Gastrocnemius medialis (tissue), 4 donors: ENCODE results near the gene ENTPD8. TPM values are rescaled to one million over a fixed set of nuclear protein-coding genes. Genes with fewer than 3 reads are reported as not detected.

ENCODE experiments used
- ATAC-seq, 2 donors: fragments of 150-250 bp; one replicate each; pipeline ENCODE4 v1.9.1; 2016
- DNase-seq, 2 donors: peaks; one replicate each; pipeline ENCODE4 v3.0.0-alpha.2; 2019
- H3K27ac ChIP-seq, 4 donors: fragments of 200-600 bp; sonication (generic); 1 replicate in 1 of 4; 2 replicates in 3 of 4; pipeline ENCODE4 v1.5.1; 2016 to 2018; ENCODE audit warnings: mild to moderate bottlenecking in 2 of 4, moderate library complexity in 1 of 4
- H3K27me3 ChIP-seq, 3 donors: fragments of 200-600 bp; sonication (generic) in 2 of 3; 1 replicate in 1 of 3; 2 replicates in 2 of 3; pipeline versions ENCODE4 v1.5.1 to v1.6.0; 2016 to 2019; ENCODE audit warnings: mild to moderate bottlenecking in 1 of 3, moderate library complexity in 1 of 3
- H3K36me3 ChIP-seq, 2 donors: fragments of 200-600 bp; sonication (generic) in 1 of 2; one replicate each; pipeline ENCODE4 v1.5.1; 2017 to 2018
- H3K4me1 ChIP-seq, 2 donors: fragments of 200-600 bp; sonication (generic) in 1 of 2; one replicate each; pipeline ENCODE4 v1.5.1; 2016 to 2017; ENCODE audit warnings: mild to moderate bottlenecking in 2 of 2
- H3K4me3 ChIP-seq, 4 donors: fragments of 200-600 bp; sonication (generic) in 3 of 4; 1 replicate in 1 of 4; 2 replicates in 3 of 4; pipeline ENCODE4 v1.5.1; 2016 to 2019; ENCODE audit warnings: mild to moderate bottlenecking in 2 of 4
- H3K9me3 ChIP-seq, 3 donors: fragments of 200-600 bp; sonication (generic) in 2 of 3; 1 replicate in 1 of 3; 2 replicates in 2 of 3; pipeline ENCODE4 v1.5.1; 2016 to 2019
- POLR2A ChIP-seq, 2 donors: fragments of 450-650 bp; IDR thresholded peaks; one replicate each; pipeline ENCODE4 v1.6.1; 2017; ENCODE audit warnings: antibody characterized with exemption in 2 of 2, mild to moderate bottlenecking in 2 of 2, moderate library complexity in 2 of 2
- in situ Hi-C, 4 donors: fragments of 200-750 bp; cut with MboI; loops; one replicate each; pipeline versions ENCODE4 v1.15.0 to v1.8.0; 2017; ENCODE audit warnings: low sequenced_read_pairs in 4 of 4
- intact Hi-C: fragments of 100-400 bp; cut with DNase I; formaldehyde crosslinking; loops from one replicate; pipeline ENCODE4 v1.15.1; 2023; ENCODE audit warnings: low total_unique reads
- total RNA-seq, 4 donors: library from RNA; depleted of rRNA; stranded (reverse); fragments of >200 nt; gene quantifications; one replicate each; pipeline versions ENCODE4 v1.1.0 to v1.2.3, GENCODE V29; 2016
- TF ChIP-seq, protein P1 (sequence below), 5 experiments: fragments of 450-650 bp in 3 of 5; fragments of 200-600 bp in 2 of 5; sonication (generic) in 2 of 5; IDR thresholded peaks in 4 of 5; conservative IDR thresholded peaks in 1 of 5; 1 replicate in 4 of 5; 2 replicates in 1 of 5; pipeline ENCODE4 v1.5.1; 2016 to 2019; ENCODE audit warnings: antibody characterized with exemption in 5 of 5, mild to moderate bottlenecking in 3 of 5, moderate library complexity in 3 of 5

Gene ENTPD8
- total RNA-seq, 4 donors from 2014 or later = 0.23 TPM; not detected in 3

DNA sequence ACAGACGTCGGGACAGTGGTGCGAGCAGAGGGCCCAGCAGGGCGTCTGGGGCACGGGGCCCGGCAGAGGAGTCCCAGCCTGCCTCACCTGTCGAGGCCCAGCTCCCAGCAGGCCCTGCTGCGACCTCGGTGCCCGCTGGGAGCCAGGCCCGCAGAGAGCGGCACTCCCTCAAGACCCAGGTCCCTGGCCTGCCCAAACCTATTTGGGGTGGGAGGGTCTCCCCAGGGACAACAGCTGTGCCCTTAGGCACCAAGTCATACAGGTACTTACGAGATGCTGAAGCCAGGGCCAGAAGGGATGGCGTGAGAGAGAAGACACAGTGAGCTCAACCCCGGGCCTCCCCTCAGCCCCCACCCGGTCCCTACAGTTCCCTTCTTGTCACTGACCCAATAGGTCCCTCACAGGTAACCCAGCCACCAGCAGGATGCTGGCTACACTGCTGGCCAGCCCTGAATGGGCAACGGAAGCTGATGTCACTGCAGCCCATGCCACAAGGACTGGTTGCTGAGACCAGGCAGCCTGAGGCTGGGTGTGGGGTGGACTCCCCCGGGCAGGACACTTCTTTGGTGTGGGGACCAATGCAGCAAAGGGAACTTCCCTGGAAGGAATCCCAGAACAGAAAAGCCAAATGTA lies 14.3 kb upstream of the ENTPD8 start:
- DNase-seq (peak in 1 of 2 donors; percentile 10), ATAC-seq (no peak)
- peaks cover 10 to 11% of the 10 kb centered on the region in 2 donors for H3K4me1 ChIP-seq
- in situ Hi-C loops (no loop called here), intact Hi-C loops (no loop called here)
- H3K27me3 ChIP-seq = no peaks in the 10 kb centered on the region
- TF ChIP-seq, protein P1, sequence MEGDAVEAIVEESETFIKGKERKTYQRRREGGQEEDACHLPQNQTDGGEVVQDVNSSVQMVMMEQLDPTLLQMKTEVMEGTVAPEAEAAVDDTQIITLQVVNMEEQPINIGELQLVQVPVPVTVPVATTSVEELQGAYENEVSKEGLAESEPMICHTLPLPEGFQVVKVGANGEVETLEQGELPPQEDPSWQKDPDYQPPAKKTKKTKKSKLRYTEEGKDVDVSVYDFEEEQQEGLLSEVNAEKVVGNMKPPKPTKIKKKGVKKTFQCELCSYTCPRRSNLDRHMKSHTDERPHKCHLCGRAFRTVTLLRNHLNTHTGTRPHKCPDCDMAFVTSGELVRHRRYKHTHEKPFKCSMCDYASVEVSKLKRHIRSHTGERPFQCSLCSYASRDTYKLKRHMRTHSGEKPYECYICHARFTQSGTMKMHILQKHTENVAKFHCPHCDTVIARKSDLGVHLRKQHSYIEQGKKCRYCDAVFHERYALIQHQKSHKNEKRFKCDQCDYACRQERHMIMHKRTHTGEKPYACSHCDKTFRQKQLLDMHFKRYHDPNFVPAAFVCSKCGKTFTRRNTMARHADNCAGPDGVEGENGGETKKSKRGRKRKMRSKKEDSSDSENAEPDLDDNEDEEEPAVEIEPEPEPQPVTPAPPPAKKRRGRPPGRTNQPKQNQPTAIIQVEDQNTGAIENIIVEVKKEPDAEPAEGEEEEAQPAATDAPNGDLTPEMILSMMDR (IDR thresholded peaks at IDR 0.05 in 4 of 5, conservative IDR thresholded peaks at IDR 0.05 in 1 of 5) = no peak
- TF ChIP-seq POLR2A (IDR thresholded peaks at IDR 0.05) = no peak
- peaks cover 0 to 6% of the 10 kb centered on the region in 2 donors for H3K36me3 ChIP-seq
- H3K27ac ChIP-seq = no peak overlapping the region
- H3K9me3 ChIP-seq = no peaks in the 10 kb centered on the region
- no peak overlapping the region for H3K4me3 ChIP-seq

DNA sequence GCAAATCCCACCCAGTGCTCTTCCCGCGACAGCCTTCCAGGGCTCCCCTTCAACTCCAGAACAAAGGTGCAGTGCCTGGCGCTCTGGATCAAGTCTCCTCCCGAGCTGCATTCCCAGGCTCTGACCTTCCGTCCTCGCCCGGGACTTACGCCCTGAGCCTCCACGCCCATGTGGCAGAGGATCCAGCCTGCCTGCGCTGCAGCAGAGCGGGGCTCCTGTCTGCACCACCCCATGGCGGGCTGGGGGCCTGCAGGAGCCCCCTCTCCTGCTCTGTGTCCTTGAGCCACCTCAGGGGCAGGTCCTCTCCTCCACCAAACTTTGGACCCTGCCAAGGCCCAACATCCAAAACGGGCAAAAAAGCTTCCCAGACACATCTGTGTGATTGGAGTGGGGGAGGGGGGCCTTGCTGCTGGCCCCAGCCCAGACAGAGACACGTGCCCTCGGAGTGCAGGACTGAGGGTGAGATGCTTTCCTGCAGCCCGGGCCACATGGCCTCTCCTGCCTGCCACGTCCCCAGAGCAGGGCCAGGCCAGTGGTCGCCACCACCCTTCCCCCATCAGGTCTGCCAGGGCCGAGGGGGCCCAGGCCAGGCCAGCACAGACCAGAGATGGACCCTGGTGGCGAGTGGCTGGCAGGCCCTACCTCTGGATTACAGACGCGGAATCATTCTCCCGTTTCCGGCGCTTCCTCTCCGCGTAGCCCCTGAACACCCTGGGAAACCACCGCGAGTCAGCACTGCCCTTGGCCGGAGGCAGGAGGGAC lies 13.6 kb upstream of the ENTPD8 start:
- ATAC-seq = no peak
- Histone ChIP-seq H3K4me3 (peak overlapping the region; percentile 14 to 53 (median 46)), H3K9me3 (no peaks in the 10 kb centered on the region), H3K4me1 (peaks cover 7 to 10% of the 10 kb centered on the region in 2 donors), H3K27me3 (no peaks in the 10 kb centered on the region), H3K36me3 (peaks cover 0 to 6% of the 10 kb centered on the region in 2 donors), H3K27ac (peak overlapping the region; percentile 9 to 68 (median 48))
- intact Hi-C loops (no loop called here), in situ Hi-C loops (no loop called here)
- DNase-seq = peak in 1 of 2 donors; percentile 19
- TF ChIP-seq, protein P1 (IDR thresholded peaks at IDR 0.05 in 4 of 5, conservative IDR thresholded peaks at IDR 0.05 in 1 of 5) = no peak
- no peak for TF ChIP-seq POLR2A (IDR thresholded peaks at IDR 0.05)

DNA sequence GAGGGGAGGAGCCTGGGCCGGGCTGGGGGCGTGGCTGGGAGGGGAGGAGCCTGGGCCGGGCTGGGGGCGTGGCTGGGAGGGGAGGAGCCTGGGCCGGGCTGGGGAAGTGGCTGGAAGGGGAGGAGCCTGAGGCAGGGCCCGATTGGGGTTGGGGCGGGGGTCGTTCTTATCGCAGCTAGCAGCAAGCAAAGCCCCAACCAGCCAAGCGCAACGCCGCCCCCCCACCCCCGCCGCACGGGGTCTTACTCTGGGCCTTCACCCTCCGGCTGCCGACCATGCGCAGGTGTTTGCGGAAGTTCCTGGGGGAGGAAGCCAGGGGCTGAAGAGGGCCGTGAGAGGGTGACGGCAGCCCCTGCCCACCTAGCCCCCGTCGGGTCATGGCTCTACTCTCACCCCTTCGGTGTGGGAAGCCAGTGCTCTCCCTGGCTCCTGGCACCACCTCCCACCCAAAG lies 13.0 kb upstream of the ENTPD8 start:
- no peaks in the 10 kb centered on the region for H3K9me3 ChIP-seq
- peak overlapping the region; percentile 14 to 53 (median 46) for H3K4me3 ChIP-seq
- H3K27ac ChIP-seq = peak overlapping the region; percentile 9 to 68 (median 48)
- ATAC-seq = peak in 1 of 2 donors; percentile 25
- peaks cover 4 to 5% of the 10 kb centered on the region in 2 donors for H3K4me1 ChIP-seq
- in situ Hi-C loops (no loop called here), intact Hi-C loops (no loop called here)
- no peak for TF ChIP-seq POLR2A (IDR thresholded peaks at IDR 0.05)
- TF ChIP-seq, protein P1 (IDR thresholded peaks at IDR 0.05 in 4 of 5, conservative IDR thresholded peaks at IDR 0.05 in 1 of 5) = no peak
- DNase-seq = peak in 1 of 2 donors; percentile 48
- no peaks in the 10 kb centered on the region for H3K27me3 ChIP-seq
- peaks cover 0 to 6% of the 10 kb centered on the region in 2 donors for H3K36me3 ChIP-seq

DNA sequence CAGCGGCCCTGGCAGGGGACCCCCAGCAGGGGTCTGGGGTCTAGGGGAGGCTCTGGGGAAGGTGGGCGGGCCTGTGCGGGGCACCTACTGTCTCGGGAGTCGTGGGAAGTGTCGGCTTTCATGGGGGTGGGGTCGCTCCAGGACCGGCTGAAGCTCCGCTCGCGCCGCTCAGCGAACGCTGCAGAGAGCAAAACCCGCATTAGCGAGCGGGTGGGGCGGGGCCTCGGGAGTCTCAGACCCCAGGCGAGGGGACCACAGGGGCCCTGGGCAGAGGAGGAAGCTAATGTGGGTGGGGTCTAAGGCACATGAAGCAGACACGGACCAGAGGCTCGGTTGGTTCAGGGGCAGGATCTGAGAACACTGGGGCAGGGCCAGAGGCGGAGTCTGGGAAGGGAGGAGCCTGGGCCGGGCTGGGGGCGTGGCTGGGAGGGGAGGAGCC lies 12.5 kb upstream of the ENTPD8 start:
- H3K27ac ChIP-seq = no peak overlapping the region
- in situ Hi-C loops (no loop called here), intact Hi-C loops (no loop called here)
- no peaks in the 10 kb centered on the region for H3K27me3 ChIP-seq
- peaks cover 3 to 4% of the 10 kb centered on the region in 2 donors for H3K4me1 ChIP-seq
- ATAC-seq = peak; percentile 51 to 57
- peaks cover 0 to 6% of the 10 kb centered on the region in 2 donors for H3K36me3 ChIP-seq
- H3K9me3 ChIP-seq = no peaks in the 10 kb centered on the region
- peak overlapping the region in 3 of 4 donors; percentile 25 to 34 (median 32) for H3K4me3 ChIP-seq
- TF ChIP-seq POLR2A (IDR thresholded peaks at IDR 0.05) = no peak
- TF ChIP-seq, protein P1 (IDR thresholded peaks at IDR 0.05 in 4 of 5, conservative IDR thresholded peaks at IDR 0.05 in 1 of 5) = no peak
- peak; percentile 50 to 64 for DNase-seq
